Tibial nerve (tissue), 4 donors: Measurements from ENCODE around the gene SLC39A6.
"Not testable (repeated sequence)": the region's sequence is repeated elsewhere in the genome, so short reads cannot be mapped to it uniquely, and the experiment has no call there.

Experiments
- CTCF ChIP-seq, 5 experiments: fragments of 200-600 bp in 3 of 5; fragments of 450-650 bp in 2 of 5; sonication (generic) in 3 of 5; IDR thresholded peaks; one replicate each; pipeline ENCODE4 v1.5.1; 2016 to 2019; ENCODE audit warnings: antibody characterized with exemption in 5 of 5, mild to moderate bottlenecking in 3 of 5, moderate library complexity in 2 of 5
- EP300 ChIP-seq, 2 donors: sonication (generic); formaldehyde crosslinking; IDR thresholded peaks; one replicate each; pipeline ENCODE4 v1.6.1; 2017; ENCODE audit warnings: antibody characterized with exemption in 2 of 2, mild to moderate bottlenecking in 1 of 2
- POLR2A ChIP-seq, 2 donors: fragments of 450-650 bp; IDR thresholded peaks; one replicate each; pipeline ENCODE4 v1.6.1; 2017; ENCODE audit warnings: antibody characterized with exemption in 2 of 2, mild to moderate bottlenecking in 2 of 2, moderate library complexity in 2 of 2

- TF ChIP-seq CTCF, POLR2A, EP300 (IDR thresholded peaks at IDR 0.05): not testable (repeated sequence)
Observed at GRCh38 chr18:36116771-36117170, 12.4 kb downstream of the SLC39A6 start.
